NB4 (cell line): Measurements from ENCODE around the gene KIAA1191.

Experiments
- CTCF ChIP-seq: IDR thresholded peaks from one replicate; pipeline ENCODE4 v1.5.1; 2012; ENCODE audit warnings: low read depth, low read length
- MAX ChIP-seq: IDR thresholded peaks from 2 replicates; pipeline ENCODE4 v1.6.1; 2011; ENCODE audit warnings: low read depth, low read length
- MYC ChIP-seq: IDR thresholded peaks from 2 replicates; pipeline ENCODE4 v1.6.1; 2011; ENCODE audit warnings: low read depth, low read length
- POLR2A ChIP-seq: IDR thresholded peaks from 2 replicates; pipeline ENCODE4 v1.6.1; 2011; ENCODE audit warnings: mild to moderate bottlenecking; ENCODE audit not compliant: insufficient read length; ENCODE audit errors: extremely low read depth

GRCh38 chr5:176319827-176320554 lies 41.6 kb downstream of the KIAA1191 start:
- TF ChIP-seq CTCF, result peak; percentile 24
- no peak for TF ChIP-seq POLR2A
- no peak for TF ChIP-seq MAX
- no peak for TF ChIP-seq MYC
